ENCODE data around the gene SLC15A1.
A peak's percentile ranks its signal among the peaks of the same experiment; 100 is the strongest.

Gene SLC15A1

GRCh38 chr13:98658131-98658530 is 94.3 kb downstream of the SLC15A1 start:
- Mint-ChIP-seq H3K9me3 (peaks cover 26% of the 10 kb centered on the region), H3K4me3 (no peak overlapping the region), H3K36me3 (ENCODE audit: low read depth) (peaks cover 5% of the 10 kb centered on the region), H3K27me3 (ENCODE audit: low read depth, poor library complexity) (peaks cover 19% of the 10 kb centered on the region), H3K4me1 (peaks cover 9% of the 10 kb centered on the region), H3K27ac (no peak overlapping the region)
- TF ChIP-seq CTCF (IDR thresholded peaks at IDR 0.05) = no peak
- DNase-seq = no peak

GRCh38 chr13:98657506-98658085 is 94.9 kb downstream of the SLC15A1 start:
- Mint-ChIP-seq H3K27me3 (ENCODE audit: low read depth, poor library complexity) (peaks cover 19% of the 10 kb centered on the region), H3K4me3 (no peak overlapping the region), H3K27ac (no peak overlapping the region), H3K4me1 (peaks cover 14% of the 10 kb centered on the region), H3K36me3 (ENCODE audit: low read depth) (peaks cover 5% of the 10 kb centered on the region), H3K9me3 (peaks cover 26% of the 10 kb centered on the region)
- DNase-seq = no peak
- TF ChIP-seq CTCF (IDR thresholded peaks at IDR 0.05) = no peak

- Mint-ChIP-seq H3K4me1 (peaks cover 14% of the 10 kb centered on the region), H3K36me3 (ENCODE audit: low read depth) (peaks cover 5% of the 10 kb centered on the region), H3K27ac (no peak overlapping the region), H3K27me3 (ENCODE audit: low read depth, poor library complexity) (peaks cover 19% of the 10 kb centered on the region), H3K4me3 (no peak overlapping the region), H3K9me3 (peaks cover 26% of the 10 kb centered on the region)
- TF ChIP-seq CTCF (IDR thresholded peaks at IDR 0.05) = no peak
- no peak for DNase-seq
Observed at GRCh38 chr13:98656223-98656622, 96.2 kb downstream of the SLC15A1 start.

- peak; percentile 78 for DNase-seq
- peaks cover 5% of the 10 kb centered on the region for H3K36me3 Mint-ChIP-seq (ENCODE audit: low read depth)
- TF ChIP-seq CTCF (IDR thresholded peaks at IDR 0.05) = peak; percentile 93
- H3K27ac Mint-ChIP-seq = no peak overlapping the region
- H3K4me1 Mint-ChIP-seq = peaks cover 14% of the 10 kb centered on the region
- H3K9me3 Mint-ChIP-seq = peaks cover 10% of the 10 kb centered on the region
- no peak overlapping the region for H3K4me3 Mint-ChIP-seq
- peaks cover 15% of the 10 kb centered on the region for H3K27me3 Mint-ChIP-seq (ENCODE audit: low read depth, poor library complexity)
Observed at GRCh38 chr13:98653463-98653985, 98.9 kb downstream of the SLC15A1 start.

GRCh38 chr13:98652721-98653462 is 99.6 kb downstream of the SLC15A1 start:
- H3K4me3 Mint-ChIP-seq = no peak overlapping the region
- peaks cover 2% of the 10 kb centered on the region for H3K36me3 Mint-ChIP-seq (ENCODE audit: low read depth)
- H3K9me3 Mint-ChIP-seq = peaks cover 4% of the 10 kb centered on the region
- no peak overlapping the region for H3K27ac Mint-ChIP-seq
- no peak for TF ChIP-seq CTCF (IDR thresholded peaks at IDR 0.05)
- peaks cover 12% of the 10 kb centered on the region for H3K27me3 Mint-ChIP-seq (ENCODE audit: low read depth, poor library complexity)
- peaks cover 18% of the 10 kb centered on the region for H3K4me1 Mint-ChIP-seq
- no peak for DNase-seq

All from nephron progenitor cell (in vitro differentiated cells).